SK-N-SH (cell line): ENCODE data around the gene SURF1. TPM values are rescaled to one million over a fixed set of nuclear protein-coding genes. Genes with fewer than 3 reads are reported as not detected.
A peak's percentile ranks its signal among the peaks of the same experiment; 100 is the strongest.

ENCODE experiments used
- CTCF ChIA-PET: fragments of 300-600, 350-600 bp; formaldehyde crosslinking; extraction: SDS; loops from one replicate; lab custom pipeline; 2021; lab: Yijun Ruan, JAX
- POLR2A ChIA-PET: fragments of 350-600 bp; sonication (Branson Sonifier 250); formaldehyde crosslinking; extraction: SDS; loops from one replicate; lab custom pipeline; 2020; ENCODE audit warnings: antibody characterized with exemption, inconsistent platforms; lab: Yijun Ruan, JAX
- DNase-seq: peaks from one replicate; pipeline ENCODE4 v3.0.0; 2012
- H2AFZ ChIP-seq: fragments of 200-600 bp; sonication (generic); 2 replicates; pipeline ENCODE4 v1.8.1; 2016; ENCODE audit warnings: antibody characterized with exemption, mild to moderate bottlenecking, low read depth
- H3F3A ChIP-seq: fragments of 200-600 bp; sonication (generic); replicated peaks from 2 replicates; pipeline ENCODE3; 2016; ENCODE audit warnings: antibody characterized with exemption, mild to moderate bottlenecking; ENCODE audit not compliant: insufficient read depth
- H3K27ac ChIP-seq, 2 experiments: fragments of 200-500 bp in 1 of 2; fragments of 200-600 bp in 1 of 2; sonication (Bioruptor generic) in 1 of 2; sonication (generic), shearing (Covaris generic) in 1 of 2; 2 replicates each; pipeline versions ENCODE4 v1.5.1 to v1.6.1; 2014 to 2016; ENCODE audit warnings: low read depth in 2 of 2, inconsistent platforms in 1 of 2, low read length in 1 of 2, mild to moderate bottlenecking in 1 of 2, mixed read lengths in 1 of 2
- H3K27me3 ChIP-seq: fragments of 200-600 bp; sonication (generic), shearing (Covaris generic); 2 replicates; pipeline ENCODE4 v1.6.1; 2016; ENCODE audit warnings: mixed run types; ENCODE audit not compliant: insufficient read depth
- H3K36me3 ChIP-seq, 2 experiments: fragments of 200-500 bp in 1 of 2; fragments of 200-600 bp in 1 of 2; sonication (Bioruptor generic) in 1 of 2; sonication (generic) in 1 of 2; replicated peaks in 1 of 2; 2 replicates each; pipeline versions ENCODE3 to v1.5.1; 2014 to 2016; ENCODE audit warnings: low read length in 1 of 2, mild to moderate bottlenecking in 1 of 2; ENCODE audit not compliant: insufficient read depth in 2 of 2, control insufficient read depth in 1 of 2
- H3K4me1 ChIP-seq, 2 experiments: fragments of 200-500 bp in 1 of 2; fragments of 200-600 bp in 1 of 2; sonication (Bioruptor generic) in 1 of 2; sonication (generic), shearing (Covaris generic) in 1 of 2; 2 replicates each; pipeline versions ENCODE4 v1.5.1 to v1.6.1; 2014 to 2016; ENCODE audit warnings: low read depth in 1 of 2, low read length in 1 of 2, mixed run types in 1 of 2; ENCODE audit not compliant: insufficient read depth in 2 of 2, control insufficient read depth in 1 of 2
- H3K4me2 ChIP-seq: fragments of 200-600 bp; sonication (generic), shearing (Covaris generic); 2 replicates; pipeline ENCODE4 v1.6.1; 2017; ENCODE audit warnings: mixed run types
- H3K4me3 ChIP-seq, 2 experiments: fragments of 200-500 bp in 1 of 2; fragments of 200-600 bp in 1 of 2; sonication (Bioruptor generic) in 1 of 2; sonication (generic), shearing (Covaris generic) in 1 of 2; 2 replicates each; pipeline versions ENCODE4 v1.5.1 to v1.8.1; 2014 to 2016; ENCODE audit warnings: low read depth in 2 of 2, inconsistent platforms in 1 of 2, low read length in 1 of 2, mild to moderate bottlenecking in 1 of 2, mixed read lengths in 1 of 2, moderate library complexity in 1 of 2
- H3K79me2 ChIP-seq: fragments of 200-600 bp; sonication (generic); 2 replicates; pipeline ENCODE4 v1.8.1; 2017; ENCODE audit warnings: mild to moderate bottlenecking; ENCODE audit not compliant: insufficient read depth
- H3K9ac ChIP-seq: fragments of 200-600 bp; sonication (generic); 2 replicates; pipeline ENCODE4 v1.6.1; 2017; ENCODE audit warnings: mixed run types
- H3K9me2 ChIP-seq: fragments of 200-600 bp; sonication (generic); 2 replicates; pipeline ENCODE4 v1.6.1; 2017; ENCODE audit warnings: mixed run types
- H3K9me3 ChIP-seq: fragments of 200-600 bp; sonication (generic); 2 replicates; pipeline ENCODE4 v1.6.1; 2017; ENCODE audit warnings: mixed run types, mild to moderate bottlenecking, moderate library complexity
- H4K20me1 ChIP-seq: fragments of 200-600 bp; sonication (generic); 2 replicates; pipeline ENCODE4 v1.6.1; 2017; ENCODE audit warnings: mild to moderate bottlenecking, mixed run types; ENCODE audit not compliant: insufficient read depth
- FOXJ3 ChIP-seq: sonication (generic); formaldehyde crosslinking; IDR thresholded peaks from 2 replicates; pipeline ENCODE4 v1.5.1; 2020; ENCODE audit warnings: mild to moderate bottlenecking, missing genetic modification reagents
- GATA2 ChIP-seq: sonication (generic); formaldehyde crosslinking; IDR thresholded peaks from 2 replicates; pipeline ENCODE4 v1.5.0; 2020; ENCODE audit warnings: mild to moderate bottlenecking, missing genetic modification reagents
- JUND ChIP-seq: IDR thresholded peaks from 2 replicates; pipeline ENCODE4 v1.4.0; 2012
- MEF2A ChIP-seq: IDR thresholded peaks from 2 replicates; pipeline ENCODE4 v1.4.0; 2012; ENCODE audit warnings: low read depth, borderline replicate concordance
- MXI1 ChIP-seq: IDR thresholded peaks from 2 replicates; pipeline ENCODE4 v1.6.1; 2012; ENCODE audit warnings: mild to moderate bottlenecking, low read depth, low read length, improper control_type of control experiment
- POLR2AphosphoS5 ChIP-seq: IDR thresholded peaks from 2 replicates; pipeline ENCODE4 v1.6.1; 2012; ENCODE audit warnings: low read depth, low read length
- RFX5 ChIP-seq: IDR thresholded peaks from 2 replicates; pipeline ENCODE4 v1.6.1; 2012; ENCODE audit warnings: mild to moderate bottlenecking, improper control_type of control experiment, low read length
- SIN3A ChIP-seq: IDR thresholded peaks from 2 replicates; pipeline ENCODE4 v1.6.1; 2012; ENCODE audit warnings: low read depth, mild to moderate bottlenecking, low read length, moderate library complexity, borderline replicate concordance
- TEAD4 ChIP-seq: IDR thresholded peaks from 2 replicates; pipeline ENCODE4 v1.4.0; 2012; ENCODE audit warnings: mild to moderate bottlenecking, borderline replicate concordance; ENCODE audit not compliant: insufficient read depth
- YY1 ChIP-seq: IDR thresholded peaks from 2 replicates; pipeline ENCODE4 v1.4.0; 2012; ENCODE audit warnings: low read depth, mild to moderate bottlenecking
- WGBS: methylation state at CpG from one replicate; pipeline ENCODE4 v1.1.6; 2017; ENCODE audit warnings: low lambda C conversion rate; 5-methylcytosine and 5-hydroxymethylcytosine counted together
- polyA plus RNA-seq, 3 experiments: library from polyadenylated mRNA; depleted of rRNA; stranded (reverse); fragments of >200 nt; gene quantifications; 2 replicates each; pipeline ENCODE4 v1.2.3, GENCODE V29; 2012

Gene SURF1
- polyA plus RNA-seq, 1 of the 3 experiments (the other 2 are of a cell fraction) = 103 TPM

- H4K20me1 ChIP-seq = peaks cover 43% of the 10 kb centered on the region
- CTCF ChIA-PET = interaction anchor here (3.3 kb wide), 1 partner anchor 124 kb away, joined by 19 read pairs; no protein-coding TSS in a partner anchor
- DNase-seq = no peak
- H3K9ac ChIP-seq = no peak overlapping the region
- no peaks in the 10 kb centered on the region for H3K27me3 ChIP-seq
- H3K4me1 ChIP-seq = peaks cover 8 to 21% of the 10 kb centered on the region in 2 experiments; a peak in 2 of 4 replicates
- no peak for TF ChIP-seq SIN3A
- 0 out of 2 replicates have a peak, but pooled peaks have one; percentile 0 for TF ChIP-seq JUND
- peaks cover 25 to 71% of the 10 kb centered on the region in 2 experiments for H3K36me3 ChIP-seq
- 87% methylated on average over 13 of the region's 13 CpGs for WGBS
- H3K79me2 ChIP-seq = peaks cover 62% of the 10 kb centered on the region; the same call in 1 of the 2 replicates
- H3F3A ChIP-seq = peaks cover 24% of the 10 kb centered on the region
- H3K4me2 ChIP-seq = no peak overlapping the region
- H3K27ac ChIP-seq = no peak overlapping the region
- H3K4me3 ChIP-seq = no peak overlapping the region
- H2AFZ ChIP-seq = no peak overlapping the region
- POLR2A ChIA-PET = interaction anchor here (1.1 kb wide), 1 partner anchor 10 kb away, joined by 3 read pairs; no protein-coding TSS in a partner anchor
- no peaks in the 10 kb centered on the region for H3K9me3 ChIP-seq
- no peaks in the 10 kb centered on the region for H3K9me2 ChIP-seq
Observed at GRCh38 chr9:133361507-133362092, 5.3 kb upstream of the SURF1 start.

DNA sequence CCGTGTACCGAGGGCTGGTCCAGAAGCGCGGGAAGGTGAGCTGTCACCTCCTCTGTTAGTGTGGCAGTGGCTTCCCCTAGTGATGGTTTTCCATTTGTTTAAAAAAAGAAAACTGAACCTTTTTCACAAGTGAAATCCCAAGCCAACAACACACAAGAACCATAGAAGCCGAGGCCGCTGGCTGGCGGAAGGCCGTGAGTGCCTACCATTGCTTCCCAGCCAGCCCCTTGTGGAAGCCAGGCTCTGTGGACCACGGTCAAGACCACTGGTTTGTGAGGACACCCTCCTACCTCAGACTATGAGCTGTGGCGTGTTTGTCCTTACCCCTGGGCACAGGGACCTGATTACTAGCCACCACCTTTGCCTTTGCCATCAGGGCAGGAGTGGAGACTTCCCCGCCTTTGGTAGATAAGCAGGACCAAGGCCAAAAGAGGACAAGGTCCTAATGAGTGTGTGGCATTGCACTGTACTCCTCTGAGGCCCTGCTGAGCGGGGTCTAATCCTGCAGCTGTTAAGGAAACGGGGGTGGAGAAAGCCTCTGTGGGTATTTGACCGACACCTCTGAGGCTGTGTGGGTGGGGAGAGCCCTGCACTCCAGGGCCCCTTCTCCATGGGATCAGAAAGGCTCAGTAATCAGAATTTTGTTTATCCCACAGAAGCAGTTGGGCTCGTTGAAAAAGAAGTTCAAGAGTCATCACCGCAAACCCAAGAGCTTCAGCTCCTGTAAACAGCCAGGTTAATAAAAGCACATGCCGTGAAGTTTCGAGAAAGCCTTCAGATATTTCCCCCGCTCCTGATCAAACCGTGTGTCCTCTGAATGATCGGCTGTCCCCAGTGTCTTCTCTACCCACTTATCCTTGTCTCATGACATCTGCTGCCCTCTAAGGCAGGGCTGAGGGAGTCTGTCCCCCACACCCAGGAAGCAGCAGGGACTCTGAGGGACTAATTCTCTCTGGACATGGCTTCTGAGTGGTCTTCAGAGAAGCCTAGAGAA lies 4.4 kb upstream of the SURF1 start:
- POLR2A ChIA-PET = interaction anchor here (1.2 kb wide), 1 partner anchor 13 kb away, joined by 4 read pairs; the partner anchor contains the start of genes MED22 and RPL7A

More for the DNA sequence above, 4.4 kb upstream of the SURF1 start:
- H3K36me3 ChIP-seq = peaks cover 17 to 62% of the 10 kb centered on the region in 2 experiments
- H3K4me3 ChIP-seq = no peak overlapping the region
- peaks cover 59% of the 10 kb centered on the region for H3K79me2 ChIP-seq
- DNase-seq = no peak
- peaks cover 24% of the 10 kb centered on the region for H3F3A ChIP-seq
- H2AFZ ChIP-seq = no peak overlapping the region
- WGBS = 91% methylated on average over 19 of the region's 21 CpGs
- H4K20me1 ChIP-seq = peaks cover 34% of the 10 kb centered on the region
- no peaks in the 10 kb centered on the region for H3K27me3 ChIP-seq
- TF ChIP-seq TEAD4 (no peak), POLR2AphosphoS5 (no peak; the same call in 1 of the 2 replicates), YY1 (no peak), MXI1 (no peak), GATA2 (CRISPR knock-in tag) (no peak), RFX5 (no peak), FOXJ3 (CRISPR knock-in tag) (no peak), MEF2A (no peak)
- no peak overlapping the region for H3K4me2 ChIP-seq
- no peaks in the 10 kb centered on the region for H3K9me3 ChIP-seq
- H3K9ac ChIP-seq = no peak overlapping the region
- CTCF ChIA-PET = interaction anchor here (0.8 to 3.3 kb wide), 4 partner anchors 15 to 125 kb away, joined by 3 to 19 read pairs (median 4); no protein-coding TSS in a partner anchor
- peaks cover 8 to 21% of the 10 kb centered on the region in 2 experiments; a peak in 2 of 4 replicates for H3K4me1 ChIP-seq
- H3K27ac ChIP-seq = no peak overlapping the region
- H3K9me2 ChIP-seq = no peaks in the 10 kb centered on the region
